ENCODE results near the gene NEUROD2. TPM values are rescaled to one million over a fixed set of nuclear protein-coding genes. Genes with fewer than 3 reads are reported as not detected.

Gene NEUROD2
- not detected in 2 replicates for total RNA-seq

GRCh38 chr17:39607851-39608130 lies at the start of gene NEUROD2:
Gene NEUROD2 (minus strand): TSS chr17:39607920. CDS start chr17:39606599, 1,321 bp downstream.
- TF ChIP-seq CTCF (IDR thresholded peaks at IDR 0.05; ENCODE audit: insufficient read depth, low read depth, low read length) = no peak
- DNase-seq (ENCODE audit: low read depth) = no peak
- no peak within 1 kb of the TSS for H3K4me3 ChIP-seq (ENCODE audit: low read depth, low read length)

DNA sequence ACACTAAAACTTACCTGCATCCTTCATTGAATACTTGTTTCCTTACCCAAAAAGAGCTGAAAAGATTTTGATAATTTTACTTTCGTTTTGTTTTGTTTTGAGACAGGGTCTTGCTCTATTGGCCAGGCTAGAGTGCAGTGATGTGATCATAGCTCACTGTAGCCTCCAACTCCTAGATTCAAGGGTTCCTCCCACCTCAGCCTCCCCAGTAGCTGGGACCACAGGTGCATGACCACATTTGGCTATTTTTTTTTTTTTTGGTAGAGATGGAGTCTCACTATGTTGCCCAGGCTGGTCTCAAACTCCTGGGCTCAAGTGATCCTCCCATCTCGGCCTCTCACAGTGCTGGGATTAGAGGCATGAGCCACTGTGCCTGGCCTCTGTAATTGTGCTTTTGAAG lies 47.4 kb upstream of the NEUROD2 start:
- no peak overlapping the region for H3K4me3 ChIP-seq (ENCODE audit: low read depth, low read length)
- TF ChIP-seq CTCF (IDR thresholded peaks at IDR 0.05; ENCODE audit: insufficient read depth, low read depth, low read length) = no peak
- no peak for DNase-seq (ENCODE audit: low read depth)

GRCh38 chr17:39653662-39654331 lies 46.1 kb upstream of the NEUROD2 start:
- H3K4me3 ChIP-seq (ENCODE audit: low read depth, low read length) = no peak overlapping the region
- peak; percentile 88 for TF ChIP-seq CTCF (IDR thresholded peaks at IDR 0.05; ENCODE audit: insufficient read depth, low read depth, low read length)
- DNase-seq (ENCODE audit: low read depth) = peak; percentile 35

GRCh38 chr17:39653316-39653661 lies 45.6 kb upstream of the NEUROD2 start:
- H3K4me3 ChIP-seq (ENCODE audit: low read depth, low read length) = no peak overlapping the region
- DNase-seq (ENCODE audit: low read depth) = no peak
- TF ChIP-seq CTCF (IDR thresholded peaks at IDR 0.05; ENCODE audit: insufficient read depth, low read depth, low read length) = no peak

DNA sequence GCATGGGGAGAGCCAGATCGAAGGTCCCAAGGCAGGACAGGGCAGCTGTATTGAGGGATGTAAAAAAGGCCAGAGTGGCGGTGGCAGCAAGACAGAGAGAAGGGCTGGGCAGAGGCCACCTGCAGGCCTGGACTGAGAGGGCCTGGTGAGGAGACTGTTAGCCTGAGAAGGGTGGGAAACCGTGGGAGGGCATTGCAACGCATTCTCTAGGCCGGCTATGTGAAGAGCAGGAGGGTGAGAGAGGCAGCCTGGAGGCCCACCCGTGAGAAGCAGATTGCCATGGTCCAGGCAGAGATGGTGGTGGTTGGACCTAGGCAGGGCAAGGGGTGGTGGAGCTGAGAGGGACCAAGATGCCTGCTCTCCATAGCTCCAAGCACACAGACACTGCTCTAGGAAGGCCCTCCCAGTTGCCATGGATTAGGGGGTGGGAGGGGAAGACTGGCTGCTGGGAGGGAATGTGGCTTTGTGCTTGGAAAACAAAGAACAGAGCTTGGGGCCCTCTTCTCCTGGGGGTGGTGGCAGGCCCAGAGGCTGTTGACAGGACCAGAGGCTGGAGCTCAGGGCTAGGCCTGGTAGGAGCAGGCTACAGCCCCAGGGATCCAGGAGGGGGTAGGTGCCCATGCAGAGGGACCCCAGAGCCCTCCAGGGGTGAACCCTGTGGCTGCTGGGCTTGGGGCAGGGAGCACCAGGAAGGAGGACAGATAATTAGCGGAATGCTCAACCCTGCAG lies 45.0 kb upstream of the NEUROD2 start:
- no peak for TF ChIP-seq CTCF (IDR thresholded peaks at IDR 0.05; ENCODE audit: insufficient read depth, low read depth, low read length)
- DNase-seq (ENCODE audit: low read depth) = no peak
- H3K4me3 ChIP-seq (ENCODE audit: low read depth, low read length) = no peak overlapping the region

DNA sequence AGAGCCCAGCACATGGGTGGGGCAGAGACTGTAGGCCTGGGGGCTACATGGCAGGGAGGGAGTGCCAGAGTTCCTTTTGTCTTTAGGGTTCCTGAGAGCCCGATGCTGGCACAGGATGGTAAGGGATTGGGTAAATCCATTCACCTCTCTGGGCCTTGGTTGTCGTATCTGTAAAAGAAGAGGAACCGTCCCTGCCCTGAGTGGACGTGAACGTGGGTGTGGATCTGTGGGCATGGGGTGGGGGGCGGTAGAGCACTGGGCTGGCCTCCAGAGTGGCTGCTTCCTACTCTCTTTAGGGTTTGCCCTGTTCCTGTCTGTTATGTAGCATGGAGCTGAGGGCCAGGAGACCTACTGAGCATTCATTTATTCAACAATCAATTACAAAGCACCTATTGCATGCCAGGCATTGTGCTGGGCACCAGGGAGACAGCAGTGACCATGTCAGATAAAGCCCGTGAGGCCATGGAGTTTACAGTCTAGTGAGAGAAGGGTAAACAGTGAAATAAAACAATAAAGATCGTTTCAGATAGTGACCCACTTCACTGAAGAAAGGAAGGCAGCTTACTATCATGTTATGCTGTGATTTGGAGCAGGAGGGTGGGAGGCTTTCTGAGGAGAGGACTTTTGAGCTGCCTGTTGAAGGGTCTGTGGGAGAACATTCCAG lies 44.3 kb upstream of the NEUROD2 start:
- TF ChIP-seq CTCF (IDR thresholded peaks at IDR 0.05; ENCODE audit: insufficient read depth, low read depth, low read length) = no peak
- H3K4me3 ChIP-seq (ENCODE audit: low read depth, low read length) = no peak overlapping the region
- DNase-seq (ENCODE audit: low read depth) = no peak

Data from fibroblast of villous mesenchyme (primary cell).